KMS-11 (cell line): Measurements from ENCODE around the gene GALNS.
A peak's percentile ranks its signal among the peaks of the same experiment; 100 is the strongest.

Experiments
- H2AFZ ChIP-seq: fragments of 200-600 bp; sonication (generic); 2 replicates; pipeline ENCODE4 v1.6.1; 2016; ENCODE audit warnings: antibody characterized with exemption, mixed run types, low read depth
- H3K27ac ChIP-seq: fragments of 200-600 bp; sonication (generic); 2 replicates; pipeline ENCODE4 v1.6.1; 2016; ENCODE audit warnings: mild to moderate bottlenecking, mixed run types
- H3K27me3 ChIP-seq: fragments of 200-600 bp; sonication (generic); 2 replicates; pipeline ENCODE4 v1.6.1; 2017; ENCODE audit warnings: mild to moderate bottlenecking, low read depth, mixed run types, moderate library complexity; ENCODE audit not compliant: insufficient read depth
- H3K36me3 ChIP-seq: fragments of 200-600 bp; sonication (generic); 2 replicates; pipeline ENCODE4 v1.6.1; 2017; ENCODE audit warnings: mild to moderate bottlenecking, mixed run types; ENCODE audit not compliant: insufficient read depth
- H3K4me1 ChIP-seq: fragments of 200-600 bp; sonication (generic); 2 replicates; pipeline ENCODE4 v1.6.1; 2016; ENCODE audit warnings: mild to moderate bottlenecking, low read depth, mixed run types; ENCODE audit not compliant: poor library complexity, severe bottlenecking
- H3K4me2 ChIP-seq: fragments of 200-600 bp; sonication (generic); 2 replicates; pipeline ENCODE4 v1.7.0; 2016; ENCODE audit warnings: mild to moderate bottlenecking, mixed run types
- H3K4me3 ChIP-seq: fragments of 200-600 bp; sonication (generic); IDR thresholded peaks from 2 replicates; pipeline ENCODE4 v1.6.1; 2017; ENCODE audit warnings: low read depth, low read length, mixed read lengths; ENCODE audit not compliant: insufficient read depth
- H3K79me2 ChIP-seq: fragments of 200-600 bp; sonication (generic); 2 replicates; pipeline ENCODE4 v1.6.1; 2016; ENCODE audit warnings: low read depth, mixed run types; ENCODE audit not compliant: insufficient read depth
- H3K9ac ChIP-seq: fragments of 200-600 bp; sonication (generic); 2 replicates; pipeline ENCODE4 v1.6.1; 2016; ENCODE audit warnings: mild to moderate bottlenecking, mixed run types
- H4K20me1 ChIP-seq: fragments of 200-600 bp; sonication (generic); 2 replicates; pipeline ENCODE4 v1.6.1; 2016; ENCODE audit warnings: mild to moderate bottlenecking, mixed run types; ENCODE audit not compliant: insufficient read depth
- TF ChIP-seq, protein P1 (sequence below): fragments of 200-600 bp; sonication (generic); conservative IDR thresholded peaks from 2 replicates; pipeline ENCODE4 v1.6.1; 2017; ENCODE audit warnings: low read depth, mild to moderate bottlenecking, antibody characterized with exemption, low read length, moderate library complexity, mixed read lengths

GALNS gene

DNA sequence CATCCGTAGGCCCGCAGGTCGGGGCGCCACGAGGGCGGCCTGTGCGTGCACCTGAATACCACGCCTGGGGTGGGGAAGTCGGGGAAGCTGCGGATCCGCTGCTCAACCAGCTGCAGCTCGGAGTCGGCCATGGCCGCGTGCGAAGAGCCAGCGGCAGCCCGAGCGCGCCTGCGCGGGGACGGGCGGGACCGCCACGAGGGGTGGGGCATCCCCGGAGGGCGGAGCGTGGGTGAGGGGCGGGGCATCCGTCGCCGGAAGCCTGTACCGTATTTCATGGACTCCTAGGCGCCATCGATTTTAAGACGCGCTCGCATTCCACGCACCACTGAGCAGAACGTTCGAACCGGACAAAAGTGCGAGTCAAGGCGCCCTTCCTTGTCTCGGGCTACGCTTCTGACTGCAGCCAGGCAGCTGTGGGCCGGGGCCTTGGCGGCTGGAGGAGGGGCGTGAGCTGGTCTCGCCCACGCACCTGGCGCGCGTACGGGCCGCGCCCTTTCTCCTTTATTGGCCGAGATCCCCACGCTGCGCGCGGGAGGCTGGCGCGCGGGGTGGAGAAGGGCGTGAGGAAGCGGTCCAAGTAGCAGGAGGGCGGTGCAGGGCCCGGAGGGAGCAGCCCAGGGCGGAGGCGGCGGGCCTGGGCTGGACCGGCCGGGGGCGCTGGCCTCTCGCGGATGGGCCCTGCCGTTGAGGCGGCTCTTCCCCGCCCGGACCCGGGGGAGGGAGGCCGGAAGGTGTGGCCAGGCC, 44.8 kb downstream of the GALNS start, which contains the start of gene APRT:
APRT (minus strand) TSS at position 160 of the 744 bp plus-strand sequence; CDS start at position 131, 29 bp downstream.
- Histone ChIP-seq H3K4me2 (peak within 1 kb of the TSS; percentile 94), H3K9ac (peak within 1 kb of the TSS; percentile 96), H3K27me3 (no peaks in the 10 kb centered on the region), H2AFZ (peak within 1 kb of the TSS; percentile 75), H3K4me1 (peaks cover 26% of the 10 kb centered on the region), H3K36me3 (peaks cover 3% of the 10 kb centered on the region; the same call in 1 of the 2 replicates), H3K79me2 (peaks cover 30% of the 10 kb centered on the region), H3K27ac (peak within 1 kb of the TSS; percentile 82), H4K20me1 (no peaks in the 10 kb centered on the region), H3K4me3 (no peak within 1 kb of the TSS)
- TF ChIP-seq, protein P1, sequence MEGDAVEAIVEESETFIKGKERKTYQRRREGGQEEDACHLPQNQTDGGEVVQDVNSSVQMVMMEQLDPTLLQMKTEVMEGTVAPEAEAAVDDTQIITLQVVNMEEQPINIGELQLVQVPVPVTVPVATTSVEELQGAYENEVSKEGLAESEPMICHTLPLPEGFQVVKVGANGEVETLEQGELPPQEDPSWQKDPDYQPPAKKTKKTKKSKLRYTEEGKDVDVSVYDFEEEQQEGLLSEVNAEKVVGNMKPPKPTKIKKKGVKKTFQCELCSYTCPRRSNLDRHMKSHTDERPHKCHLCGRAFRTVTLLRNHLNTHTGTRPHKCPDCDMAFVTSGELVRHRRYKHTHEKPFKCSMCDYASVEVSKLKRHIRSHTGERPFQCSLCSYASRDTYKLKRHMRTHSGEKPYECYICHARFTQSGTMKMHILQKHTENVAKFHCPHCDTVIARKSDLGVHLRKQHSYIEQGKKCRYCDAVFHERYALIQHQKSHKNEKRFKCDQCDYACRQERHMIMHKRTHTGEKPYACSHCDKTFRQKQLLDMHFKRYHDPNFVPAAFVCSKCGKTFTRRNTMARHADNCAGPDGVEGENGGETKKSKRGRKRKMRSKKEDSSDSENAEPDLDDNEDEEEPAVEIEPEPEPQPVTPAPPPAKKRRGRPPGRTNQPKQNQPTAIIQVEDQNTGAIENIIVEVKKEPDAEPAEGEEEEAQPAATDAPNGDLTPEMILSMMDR = no peak

DNA sequence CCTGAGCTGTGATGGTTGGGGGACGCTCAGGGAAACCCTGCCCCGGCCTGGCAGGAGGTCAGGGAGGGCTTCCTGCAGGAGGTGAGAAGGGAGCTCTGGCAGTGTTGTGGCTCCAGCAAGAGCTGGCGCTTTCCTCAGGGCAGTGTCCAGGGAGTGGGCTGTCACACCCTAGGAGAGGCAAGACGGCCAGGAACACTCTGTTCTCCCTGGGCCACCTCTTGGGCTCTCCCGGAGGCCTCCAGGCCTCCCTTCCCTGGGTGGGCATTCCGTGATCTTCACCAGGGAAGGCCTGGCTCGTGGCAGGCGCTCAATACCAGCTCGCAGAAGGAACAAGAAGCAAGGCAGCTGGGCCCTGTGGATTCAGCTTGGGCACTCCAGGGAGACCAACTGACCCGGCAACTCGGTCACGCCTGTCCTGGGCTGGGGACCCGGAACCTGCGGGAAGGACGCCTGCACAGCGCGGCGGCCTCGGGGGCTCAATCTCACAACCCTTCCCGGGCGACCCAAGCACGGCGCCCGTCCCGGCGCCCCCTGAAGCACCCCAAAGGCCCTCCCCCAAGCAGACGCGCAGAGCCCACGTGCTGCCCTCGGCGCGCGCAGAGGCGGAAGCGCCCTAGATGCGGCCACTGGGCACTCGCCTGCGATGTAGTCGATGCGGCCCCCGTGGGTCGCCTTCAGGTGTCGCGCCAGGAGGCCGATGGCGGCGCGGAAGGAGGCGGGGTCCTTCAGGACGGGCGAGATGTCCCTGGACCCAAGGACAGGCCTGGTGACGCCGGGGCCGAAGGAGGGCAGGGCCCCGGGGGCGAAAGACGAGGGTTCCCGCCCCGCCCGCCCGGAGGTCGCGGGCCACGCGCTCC, 45.6 kb downstream of the GALNS start:
- TF ChIP-seq, protein P1 = no peak
- H3K36me3 ChIP-seq = peaks cover 6% of the 10 kb centered on the region; the same call in 1 of the 2 replicates
- peak overlapping the region; percentile 96 for H3K9ac ChIP-seq
- H4K20me1 ChIP-seq = no peaks in the 10 kb centered on the region
- H3K4me1 ChIP-seq = peaks cover 26% of the 10 kb centered on the region
- H3K4me2 ChIP-seq = peak overlapping the region; percentile 94
- no peaks in the 10 kb centered on the region for H3K27me3 ChIP-seq
- no peak overlapping the region for H2AFZ ChIP-seq
- peaks cover 34% of the 10 kb centered on the region for H3K79me2 ChIP-seq
- peak overlapping the region; percentile 82 for H3K27ac ChIP-seq
- no peak overlapping the region for H3K4me3 ChIP-seq

DNA sequence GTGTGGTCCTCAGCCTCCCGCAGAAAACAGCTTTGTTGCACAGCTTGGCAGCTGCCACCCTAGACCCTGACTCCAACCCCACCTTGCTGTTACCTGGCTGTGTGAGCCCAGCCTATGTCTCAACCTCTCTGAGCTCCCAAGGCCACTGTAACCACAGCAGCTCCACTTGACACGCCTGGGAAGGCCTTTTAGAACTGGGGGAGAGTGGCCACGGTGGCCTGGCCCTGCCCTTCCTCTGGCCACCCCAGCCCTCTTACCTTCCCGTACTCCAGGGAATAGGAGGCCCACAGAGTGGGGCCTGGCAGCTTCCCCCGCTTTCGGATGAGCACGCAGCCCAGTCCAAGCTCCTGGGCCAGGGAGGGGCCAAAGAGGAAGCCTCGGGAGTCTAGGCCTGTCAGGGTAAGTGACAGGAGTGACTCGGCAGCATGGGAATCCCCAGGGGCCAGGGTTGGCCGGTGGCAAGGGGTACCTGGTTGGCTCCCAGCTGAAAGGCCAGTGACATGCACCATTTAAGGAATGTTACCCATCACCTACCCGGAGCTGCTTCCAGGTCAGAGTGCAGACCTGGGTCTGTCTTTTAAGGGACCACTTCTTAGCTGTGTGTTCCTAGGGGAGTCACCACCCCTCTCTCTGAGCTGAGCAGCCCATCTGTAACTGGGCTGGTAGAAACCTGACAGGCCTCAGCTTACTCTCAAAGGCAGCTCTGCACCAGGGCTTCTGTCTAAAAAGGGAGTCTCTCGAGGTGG, 46.4 kb downstream of the GALNS start:
- TF ChIP-seq, protein P1 = no peak
- Histone ChIP-seq H3K4me1 (peaks cover 29% of the 10 kb centered on the region), H3K79me2 (peaks cover 42% of the 10 kb centered on the region), H3K36me3 (peaks cover 6% of the 10 kb centered on the region; the same call in 1 of the 2 replicates), H3K4me3 (no peak overlapping the region), H3K9ac (peak overlapping the region; percentile 96), H3K27ac (peak overlapping the region; percentile 82), H2AFZ (no peak overlapping the region), H3K4me2 (peak overlapping the region; percentile 94), H4K20me1 (no peaks in the 10 kb centered on the region), H3K27me3 (no peaks in the 10 kb centered on the region)

DNA sequence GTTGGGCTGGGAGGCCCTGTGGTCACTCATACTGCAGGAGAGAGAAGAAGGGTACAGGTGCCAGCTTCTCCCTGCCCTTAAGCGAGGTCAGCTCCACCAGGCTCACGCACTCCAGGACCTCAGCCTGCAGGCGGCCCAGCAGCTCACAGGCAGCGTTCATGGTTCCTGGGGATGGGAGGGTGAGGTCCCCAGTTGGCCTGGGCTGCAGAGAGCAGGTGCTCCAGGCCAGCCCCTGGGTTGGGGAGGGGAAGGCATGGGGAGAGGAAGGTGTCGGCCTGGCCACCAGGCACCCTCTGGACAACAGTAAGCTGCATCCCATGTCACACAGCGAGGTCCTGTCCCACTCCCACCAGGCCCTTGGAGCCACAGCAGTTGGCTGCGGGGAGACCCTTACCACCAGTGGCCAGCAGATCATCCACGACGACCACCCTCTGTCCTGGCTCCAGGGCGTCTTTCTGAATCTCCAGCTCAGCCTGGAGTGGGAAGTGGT, 47.0 kb downstream of the GALNS start:
- Histone ChIP-seq H4K20me1 (no peaks in the 10 kb centered on the region; the same call in 1 of the 2 replicates), H3K36me3 (peaks cover 6% of the 10 kb centered on the region; the same call in 1 of the 2 replicates), H3K4me1 (peaks cover 35% of the 10 kb centered on the region), H3K27ac (peak overlapping the region; percentile 82), H2AFZ (no peak overlapping the region), H3K79me2 (peaks cover 48% of the 10 kb centered on the region), H3K9ac (peak overlapping the region; percentile 96; the same call in 1 of the 2 replicates), H3K27me3 (no peaks in the 10 kb centered on the region), H3K4me2 (peak overlapping the region; percentile 94), H3K4me3 (no peak overlapping the region)
- TF ChIP-seq, protein P1 = no peak
